A549 (cell line): ENCODE results near the gene SLC1A4. TPM values are rescaled to one million over a fixed set of nuclear protein-coding genes. Genes with fewer than 3 reads are reported as not detected.
"Not testable (repeated sequence)": the region's sequence is repeated elsewhere in the genome, so short reads cannot be mapped to it uniquely, and the experiment has no call there.

Experiments
- ATAC-seq, 2 experiments: fragments of 200-7000 bp in 1 of 2; fragments of >200 bp in 1 of 2; cut with Nextera tagmentation in 1 of 2; cut with Tn5 transposase in 1 of 2; 3 replicates each; pipeline versions ENCODE4 v1.8.0 to v1.9.1; 2018 to 2020; ENCODE audit warnings: mild to moderate bottlenecking in 1 of 2, moderate library complexity in 1 of 2
- CTCF ChIA-PET: fragments of 300-600 bp; sonication (Branson Sonifier 250); formaldehyde crosslinking; extraction: SDS; loops from one replicate; lab custom pipeline; 2021; ENCODE audit warnings: antibody characterized with exemption, inconsistent platforms; lab: Yijun Ruan, JAX
- POLR2A ChIA-PET: fragments of 350-600 bp; formaldehyde crosslinking; extraction: SDS; loops from one replicate; lab custom pipeline; 2021; ENCODE audit warnings: antibody characterized with exemption, inconsistent platforms; lab: Yijun Ruan, JAX
- DNase-seq, 2 experiments: peaks; one replicate each; pipeline versions ENCODE4 v3.0.0 to v3.0.0-alpha.2; 2011 to 2016; ENCODE audit warnings: low read depth in 1 of 2, low spot score in 1 of 2
- FAIRE-seq: peaks from 2 replicates; lab custom pipeline; 2011; peaks lifted over from hg19 to GRCh38; lab: Jason Lieb, UNC
- H3K27ac ChIP-seq, 2 experiments: fragments of >200 bp; sonication (Bioruptor Twin); formaldehyde crosslinking; 3 replicates each; pipeline ENCODE4 v1.5.1; 2016 to 2017
- H3K4me1 ChIP-seq: fragments of >200 bp; sonication (Bioruptor Twin); formaldehyde crosslinking; 3 replicates; pipeline ENCODE4 v1.6.1; 2016
- H3K4me2 ChIP-seq: fragments of >200 bp; sonication (Bioruptor Twin); formaldehyde crosslinking; 3 replicates; pipeline ENCODE4 v1.6.1; 2016
- H3K4me3 ChIP-seq: fragments of >200 bp; sonication (Bioruptor Twin); formaldehyde crosslinking; 3 replicates; pipeline ENCODE4 v1.5.1; 2016
- H3K9me3 ChIP-seq: fragments of >200 bp; sonication (Bioruptor Twin); formaldehyde crosslinking; 3 replicates; pipeline ENCODE4 v1.6.1; 2016
- CHD2 ChIP-seq: fragments of 150-350 bp; IDR thresholded peaks from 2 replicates; pipeline ENCODE4 v1.6.1; 2014; ENCODE audit warnings: low read length; ENCODE audit not compliant: partially characterized antibody
- CHD4 ChIP-seq: fragments of 200-600 bp; sonication (generic); IDR thresholded peaks from 2 replicates; pipeline ENCODE4 v1.6.1; 2016; ENCODE audit warnings: antibody characterized with exemption, mild to moderate bottlenecking, borderline replicate concordance
- CTCF ChIP-seq: fragments of >200 bp; sonication (Bioruptor Twin); formaldehyde crosslinking; IDR thresholded peaks from 3 replicates; pipeline ENCODE4 v1.5.1; 2016
- ELK1 ChIP-seq: fragments of 150-350 bp; IDR thresholded peaks from 2 replicates; pipeline ENCODE4 v1.6.1; 2014; ENCODE audit warnings: low read depth, mild to moderate bottlenecking, low read length
- EP300 ChIP-seq, 2 experiments: fragments of >200 bp; sonication (Bioruptor Twin); formaldehyde crosslinking; IDR thresholded peaks; 2 replicates in 1 of 2; 3 replicates in 1 of 2; pipeline ENCODE4 v1.6.1; 2016 to 2017
- ESRRA ChIP-seq: fragments of 150-350 bp; IDR thresholded peaks from 2 replicates; pipeline ENCODE4 v1.6.1; 2014; ENCODE audit warnings: mild to moderate bottlenecking, low read length, borderline replicate concordance
- HOXB13 ChIP-seq: fragments of 250-450 bp; sonication (Bioruptor Pico); IDR thresholded peaks from 2 replicates; pipeline ENCODE4 v1.5.0; 2020; ENCODE audit warnings: low read depth, mild to moderate bottlenecking, moderate library complexity
- KDM5A ChIP-seq: fragments of 200-600 bp; sonication (generic); IDR thresholded peaks from 2 replicates; pipeline ENCODE4 v1.6.1; 2016; ENCODE audit warnings: antibody characterized with exemption, mild to moderate bottlenecking
- MAZ ChIP-seq: fragments of 150-350 bp; IDR thresholded peaks from 2 replicates; pipeline ENCODE4 v1.6.1; 2014; ENCODE audit warnings: antibody characterized with exemption, low read depth, low read length, borderline replicate concordance
- NPAS2 ChIP-seq: fragments of 250-450 bp; sonication (Bioruptor Pico); IDR thresholded peaks from 2 replicates; pipeline ENCODE4 v1.8.0; 2022; ENCODE audit warnings: mild to moderate bottlenecking, moderate library complexity, borderline replicate concordance
- POLR2A ChIP-seq: IDR thresholded peaks from 2 replicates; pipeline ENCODE4 v1.6.1; 2012; ENCODE audit warnings: mild to moderate bottlenecking, low read length
- POLR2AphosphoS2 ChIP-seq: conservative IDR thresholded peaks from 2 replicates; pipeline ENCODE4 v1.6.1; 2012; ENCODE audit warnings: low read length, improper control_type of control experiment, inconsistent platforms
- RCOR1 ChIP-seq: fragments of 150-350 bp; IDR thresholded peaks from 2 replicates; pipeline ENCODE4 v1.6.1; 2014; ENCODE audit warnings: antibody characterized with exemption, low read length, low read depth
- SREBF2 ChIP-seq: fragments of 450-650 bp; IDR thresholded peaks from 2 replicates; pipeline ENCODE4 v1.6.1; 2014; ENCODE audit warnings: mild to moderate bottlenecking, moderate library complexity
- ZNF302 ChIP-seq: fragments of 250-450 bp; sonication (Bioruptor Pico); IDR thresholded peaks from 2 replicates; pipeline ENCODE4 v1.9.0; 2021; ENCODE audit warnings: inconsistent platforms, mild to moderate bottlenecking, moderate library complexity
- ZSCAN20 ChIP-seq: fragments of 250-450 bp; sonication (Bioruptor Pico); IDR thresholded peaks from 2 replicates; pipeline ENCODE4 v1.8.0; 2022; ENCODE audit warnings: mild to moderate bottlenecking, moderate library complexity
- WGBS: methylation state at CpG from one replicate; pipeline ENCODE4 v1.1.6; 2017; ENCODE audit errors: missing lambda C conversion rate; 5-methylcytosine and 5-hydroxymethylcytosine counted together
- polyA plus RNA-seq, 4 experiments: library from polyadenylated mRNA; depleted of rRNA in 3 of 4; stranded (reverse); fragments of >200 nt; fragmentation: RNase III in 1 of 4; extraction: RNeasy Plus Mini Kit Qiagen cat#74134 plus additional on column Dnase treatment in 1 of 4; gene quantifications; 2 replicates in 3 of 4; 3 replicates in 1 of 4; pipeline ENCODE4 v1.2.3, GENCODE V29; 2011 to 2017
- TF ChIP-seq, protein P1 (sequence below): fragments of >200 bp; sonication (Bioruptor Twin); formaldehyde crosslinking; IDR thresholded peaks from 2 replicates; pipeline ENCODE4 v1.6.1; 2016
- TF ChIP-seq, protein P2 (sequence below): fragments of 250-450 bp; sonication (Bioruptor Pico); IDR thresholded peaks from 2 replicates; pipeline ENCODE4 v1.5.0; 2020; ENCODE audit warnings: low read depth, mild to moderate bottlenecking, moderate library complexity

Gene SLC1A4
- polyA plus RNA-seq, 2 of the 4 experiments (the other 2 are of a cell fraction), result 9.1 to 26.4 TPM

GRCh38 chr2:64958556-64958955, 30.6 kb upstream of the SLC1A4 start:
- Histone ChIP-seq H3K9me3 (peaks cover 13% of the 10 kb centered on the region; the same call in 2 of the 3 replicates), H3K4me2 (no peak overlapping the region), H3K27ac (no peak overlapping the region), H3K4me3 (no peak overlapping the region), H3K4me1 (no peaks in the 10 kb centered on the region)
- DNase-seq, result no peak
- no peak for TF ChIP-seq EP300 (IDR thresholded peaks at IDR 0.05)
- no peak for TF ChIP-seq RCOR1
- TF ChIP-seq, protein P1, sequence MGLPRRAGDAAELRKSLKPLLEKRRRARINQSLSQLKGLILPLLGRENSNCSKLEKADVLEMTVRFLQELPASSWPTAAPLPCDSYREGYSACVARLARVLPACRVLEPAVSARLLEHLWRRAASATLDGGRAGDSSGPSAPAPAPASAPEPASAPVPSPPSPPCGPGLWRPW, result no peak
- no peak for TF ChIP-seq SREBF2
- no peak for TF ChIP-seq ELK1
- no peak for TF ChIP-seq CTCF
- TF ChIP-seq CHD4, result no peak
- TF ChIP-seq ZSCAN20 (CRISPR knock-in tag), result no peak
- WGBS, result 87% methylated on average over 9 of the region's 9 CpGs
- ChIA-PET CTCF (interaction anchor here (1.1 to 1.8 kb wide), 3 partner anchors 16 to 38 kb away, joined by 3 to 5 read pairs (median 5); no protein-coding TSS in a partner anchor), POLR2A (no interaction called here)
- FAIRE-seq, result no peak
- no peak; a peak in 1 of 6 replicates for ATAC-seq

GRCh38 chr2:64960819-64961218, 28.4 kb upstream of the SLC1A4 start:
- ATAC-seq (no peak), DNase-seq (no peak), FAIRE-seq (no peak)
- Histone ChIP-seq H3K4me2 (no peak overlapping the region), H3K4me1 (no peaks in the 10 kb centered on the region), H3K4me3 (no peak overlapping the region), H3K27ac (no peak overlapping the region), H3K9me3 (no peaks in the 10 kb centered on the region)
- 63% methylated on average over 2 of the region's 2 CpGs for WGBS
- CTCF ChIA-PET, result interaction anchor here (1.4 kb wide), 1 partner anchor 43 kb away, joined by 3 read pairs; no protein-coding TSS in a partner anchor
- POLR2A ChIA-PET, result no interaction called here
- TF ChIP-seq, protein P2, sequence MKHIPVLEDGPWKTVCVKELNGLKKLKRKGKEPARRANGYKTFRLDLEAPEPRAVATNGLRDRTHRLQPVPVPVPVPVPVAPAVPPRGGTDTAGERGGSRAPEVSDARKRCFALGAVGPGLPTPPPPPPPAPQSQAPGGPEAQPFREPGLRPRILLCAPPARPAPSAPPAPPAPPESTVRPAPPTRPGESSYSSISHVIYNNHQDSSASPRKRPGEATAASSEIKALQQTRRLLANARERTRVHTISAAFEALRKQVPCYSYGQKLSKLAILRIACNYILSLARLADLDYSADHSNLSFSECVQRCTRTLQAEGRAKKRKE (CRISPR knock-in tag), result no peak
- TF ChIP-seq ZNF302 (CRISPR knock-in tag) (no peak), POLR2A (no peak), ESRRA (no peak), HOXB13 (CRISPR knock-in tag) (no peak), ZSCAN20 (CRISPR knock-in tag) (no peak)

DNA sequence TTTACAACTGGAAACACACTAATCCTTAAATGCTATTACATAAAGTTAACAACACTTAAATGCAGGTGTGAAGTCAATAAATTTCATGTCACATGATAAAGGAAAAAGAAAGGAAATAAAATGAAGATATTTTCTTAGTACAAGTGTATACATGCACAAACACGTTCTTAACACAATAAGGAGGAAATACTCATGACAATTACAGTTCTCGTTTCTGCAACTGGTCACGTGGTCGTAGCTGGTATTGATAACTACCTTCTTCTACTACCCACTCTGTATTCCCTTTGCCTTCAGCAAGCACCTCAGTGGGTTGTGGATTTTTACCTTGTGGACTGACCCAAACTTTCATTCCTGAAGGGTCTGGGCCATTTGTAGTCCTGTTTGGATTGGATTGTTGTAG, 26.1 kb upstream of the SLC1A4 start:
- FAIRE-seq, POLR2A ChIA-PET, ATAC-seq, H3K9me3 ChIP-seq, H3K4me3 ChIP-seq, H3K4me2 ChIP-seq, DNase-seq, H3K27ac ChIP-seq, H3K4me1 ChIP-seq: not testable (repeated sequence)
- CTCF ChIA-PET, result interaction anchor here (0.6 to 2.4 kb wide), 8 partner anchors 9 to 376 kb away, joined by 3 to 12 read pairs (median 4); no protein-coding TSS in a partner anchor
- 88% methylated on average over 4 of the region's 4 CpGs for WGBS

- no peaks in the 10 kb centered on the region for H3K9me3 ChIP-seq
- H3K27ac ChIP-seq, result no peak overlapping the region
- 0 out of 3 replicates have a peak, but pooled peaks cover 5% of the 10 kb centered on the region for H3K4me1 ChIP-seq
- 78% methylated on average over 1 of the region's 1 CpG for WGBS
- ChIA-PET POLR2A (no interaction called here), CTCF (interaction anchor here (0.6 to 2.4 kb wide), 9 partner anchors 10 to 194 kb away, joined by 3 to 12 read pairs (median 3); no protein-coding TSS in a partner anchor)
- no peak for DNase-seq
- ATAC-seq, result peak; percentile 50 to 57; a peak in 2 of 6 replicates
- no peak for FAIRE-seq
- TF ChIP-seq NPAS2 (CRISPR knock-in tag), result no peak
- no peak for TF ChIP-seq MAZ
- no peak for TF ChIP-seq POLR2A
- no peak for TF ChIP-seq KDM5A
- no peak for TF ChIP-seq POLR2AphosphoS2
- no peak for TF ChIP-seq CHD2
- no peak for TF ChIP-seq EP300 (IDR thresholded peaks at IDR 0.05)
- TF ChIP-seq, protein P1, result no peak
- H3K4me2 ChIP-seq, result no peak overlapping the region
- H3K4me3 ChIP-seq, result no peak overlapping the region
Measured at GRCh38 chr2:64963719-64964118, 25.5 kb upstream of the SLC1A4 start.
